Measurements from ENCODE around the gene BEST2. TPM values are rescaled to one million over a fixed set of nuclear protein-coding genes. Genes with fewer than 3 reads are reported as not detected.

BEST2 gene
- total RNA-seq, 1 experiment from 2014 or later = not detected

- Histone ChIP-seq H3K4me3 (ENCODE audit: low read depth in 2 of 2, low read length in 2 of 2) (no peak overlapping the region), H3K9me3 (ENCODE audit: control insufficient read depth, insufficient read depth, low read depth, low read length) (no peaks in the 10 kb centered on the region), H3K27ac (ENCODE audit: low read length) (no peak overlapping the region), H3K27me3 (ENCODE audit: control insufficient read depth, insufficient read depth, low read length) (no peaks in the 10 kb centered on the region), H3K36me3 (ENCODE audit: control insufficient read depth, insufficient read depth, low read length) (no peaks in the 10 kb centered on the region), H3K4me1 (ENCODE audit: control insufficient read depth, insufficient read depth, low read length) (peaks cover 3% of the 10 kb centered on the region)
- ChIA-PET CTCF (interaction anchor here (0.6 kb wide), 1 partner anchor 74 kb away, joined by 3 read pairs; no protein-coding TSS in a partner anchor), POLR2A (interaction anchor here (0.6 kb wide), 1 partner anchor 27 kb away, joined by 9 read pairs; no protein-coding TSS in a partner anchor)
- TF ChIP-seq SIN3A (IDR thresholded peaks at IDR 0.05; ENCODE audit: borderline replicate concordance, insufficient read depth, low read depth, low read length) (no peak), REST (IDR thresholded peaks at IDR 0.05; ENCODE audit: insufficient read depth in 1 of 2, low read depth in 2 of 2, low read length in 1 of 2) (no peak), TCF7L2 (IDR thresholded peaks at IDR 0.05; ENCODE audit: low read depth, low read length) (no peak), POLR2AphosphoS5 (IDR thresholded peaks at IDR 0.05; ENCODE audit: low read depth, low read length) (no peak)
- TF ChIP-seq, protein P1, sequence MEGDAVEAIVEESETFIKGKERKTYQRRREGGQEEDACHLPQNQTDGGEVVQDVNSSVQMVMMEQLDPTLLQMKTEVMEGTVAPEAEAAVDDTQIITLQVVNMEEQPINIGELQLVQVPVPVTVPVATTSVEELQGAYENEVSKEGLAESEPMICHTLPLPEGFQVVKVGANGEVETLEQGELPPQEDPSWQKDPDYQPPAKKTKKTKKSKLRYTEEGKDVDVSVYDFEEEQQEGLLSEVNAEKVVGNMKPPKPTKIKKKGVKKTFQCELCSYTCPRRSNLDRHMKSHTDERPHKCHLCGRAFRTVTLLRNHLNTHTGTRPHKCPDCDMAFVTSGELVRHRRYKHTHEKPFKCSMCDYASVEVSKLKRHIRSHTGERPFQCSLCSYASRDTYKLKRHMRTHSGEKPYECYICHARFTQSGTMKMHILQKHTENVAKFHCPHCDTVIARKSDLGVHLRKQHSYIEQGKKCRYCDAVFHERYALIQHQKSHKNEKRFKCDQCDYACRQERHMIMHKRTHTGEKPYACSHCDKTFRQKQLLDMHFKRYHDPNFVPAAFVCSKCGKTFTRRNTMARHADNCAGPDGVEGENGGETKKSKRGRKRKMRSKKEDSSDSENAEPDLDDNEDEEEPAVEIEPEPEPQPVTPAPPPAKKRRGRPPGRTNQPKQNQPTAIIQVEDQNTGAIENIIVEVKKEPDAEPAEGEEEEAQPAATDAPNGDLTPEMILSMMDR (IDR thresholded peaks at IDR 0.05) = no peak
- intact Hi-C loops (cut with micrococcal nuclease; ENCODE audit: unreplicated experiment) (no loop called here), in situ Hi-C loops (cut with HindIII; ENCODE audit: low pct_unique_long_range_greater_than_20kb, low sequenced_read_pairs) (no loop called here)
- no TSS peak for BruUV-seq (replicated peaks)
- DNase-seq (ENCODE audit: low read depth, low spot score) (no peak), ATAC-seq (no peak)
Measured at GRCh38 chr19:12754465-12755196, 3.0 kb downstream of the BEST2 start.

DNA sequence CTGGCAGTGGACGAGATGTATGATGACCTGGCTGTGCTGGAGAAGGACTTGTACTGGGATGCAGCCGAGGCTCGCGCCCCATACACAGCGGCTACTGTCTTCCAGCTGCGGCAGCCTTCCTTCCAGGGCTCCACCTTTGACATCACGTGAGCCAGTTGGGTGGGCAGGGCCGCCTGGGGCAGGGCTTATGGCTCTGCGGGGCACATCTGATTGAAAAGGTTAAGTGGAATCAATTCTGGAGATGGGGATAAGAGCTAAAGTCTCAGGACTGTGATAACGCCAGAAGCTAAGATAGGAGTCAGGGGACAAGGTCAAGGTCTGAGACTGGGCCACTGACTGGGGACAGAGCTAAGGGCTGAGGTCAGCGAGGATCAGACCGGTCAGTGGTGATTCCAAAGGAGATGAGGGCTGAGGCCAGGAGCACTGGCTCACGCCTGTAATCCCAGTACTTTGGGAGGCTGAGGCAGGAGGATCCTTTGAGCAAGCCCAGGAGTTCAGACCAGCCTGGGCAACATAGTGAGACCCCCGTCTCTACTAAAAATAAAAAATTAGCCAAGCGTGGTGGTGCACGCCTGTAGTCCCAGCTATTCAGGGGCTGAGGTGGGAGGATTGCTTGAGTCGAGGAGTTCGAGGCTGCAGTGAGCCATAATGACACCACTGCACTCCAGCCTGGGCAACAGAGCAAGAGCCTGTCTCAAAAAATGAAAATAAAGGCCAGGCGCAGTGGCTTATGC lies 4.7 kb downstream of the BEST2 start:
- Histone ChIP-seq H3K4me1 (ENCODE audit: control insufficient read depth, insufficient read depth, low read length) (no peaks in the 10 kb centered on the region), H3K4me3 (ENCODE audit: low read depth in 2 of 2, low read length in 2 of 2) (no peak overlapping the region), H3K36me3 (ENCODE audit: control insufficient read depth, insufficient read depth, low read length) (no peaks in the 10 kb centered on the region), H3K27me3 (ENCODE audit: control insufficient read depth, insufficient read depth, low read length) (no peaks in the 10 kb centered on the region), H3K9me3 (ENCODE audit: control insufficient read depth, insufficient read depth, low read depth, low read length) (no peaks in the 10 kb centered on the region), H3K27ac (ENCODE audit: low read length) (no peak overlapping the region)
- intact Hi-C loops (cut with micrococcal nuclease; ENCODE audit: unreplicated experiment) = no loop called here
- CTCF ChIA-PET = no interaction called here
- ATAC-seq (no peak), DNase-seq (ENCODE audit: low read depth, low spot score) (no peak)
- in situ Hi-C loops (cut with HindIII; ENCODE audit: low pct_unique_long_range_greater_than_20kb, low sequenced_read_pairs) = no loop called here
- TF ChIP-seq SIN3A (IDR thresholded peaks at IDR 0.05; ENCODE audit: borderline replicate concordance, insufficient read depth, low read depth, low read length) (no peak), POLR2AphosphoS5 (IDR thresholded peaks at IDR 0.05; ENCODE audit: low read depth, low read length) (no peak), REST (IDR thresholded peaks at IDR 0.05; ENCODE audit: insufficient read depth in 1 of 2, low read depth in 2 of 2, low read length in 1 of 2) (no peak), TCF7L2 (IDR thresholded peaks at IDR 0.05; ENCODE audit: low read depth, low read length) (no peak)
- TF ChIP-seq, protein P1 (IDR thresholded peaks at IDR 0.05) = no peak
- POLR2A ChIA-PET = interaction anchor here (0.6 kb wide), 1 partner anchor 12 kb away, joined by 3 read pairs; no protein-coding TSS in a partner anchor
- no TSS peak for BruUV-seq (replicated peaks)

Measured in Panc1 (cell line).